IMR-90 (cell line): ENCODE results near the gene CNGB1. TPM values are rescaled to one million over a fixed set of nuclear protein-coding genes. Genes with fewer than 3 reads are reported as not detected.

Experiments used
- ATAC-seq: fragments of 200-7000 bp; cut with Tn5 transposase; 2 replicates; pipeline ENCODE4 v1.9.1; 2020; ENCODE audit warnings: low read depth, mild to moderate bottlenecking, moderate library complexity
- BruUV-seq: library from RNA; stranded (reverse); fragments of 400-500 nt; replicated peaks from 2 replicates; lab custom pipeline; 2021; lab: Mats Ljungman, UMichigan
- CTCF ChIA-PET: fragments of 300-600 bp; formaldehyde crosslinking; extraction: SDS; loops from one replicate; lab custom pipeline; 2021; ENCODE audit warnings: antibody characterized with exemption; lab: Yijun Ruan, JAX
- POLR2A ChIA-PET: fragments of 300-600 bp; sonication (Branson Sonifier 250); formaldehyde crosslinking; loops from one replicate; lab custom pipeline; 2022; ENCODE audit warnings: antibody characterized with exemption; ENCODE audit not compliant: unreplicated experiment; lab: Charles Lee
- DNase-seq: peaks from one replicate; pipeline ENCODE4 v3.0.0; 2013
- H2AFZ ChIP-seq: replicated peaks from 2 replicates; pipeline ENCODE3; 2013; ENCODE audit warnings: low read length, mild to moderate bottlenecking; ENCODE audit not compliant: poor library complexity
- H2AK5ac ChIP-seq: 2 replicates; pipeline ENCODE4 v1.6.1; 2013; ENCODE audit warnings: low read depth, low read length, inconsistent platforms
- H2AK9ac ChIP-seq: replicated peaks from 2 replicates; pipeline ENCODE3; 2013; ENCODE audit warnings: mild to moderate bottlenecking, low read depth, low read length, moderate library complexity; ENCODE audit not compliant: poor library complexity
- H2BK120ac ChIP-seq: 2 replicates; pipeline ENCODE4 v1.6.1; 2013; ENCODE audit warnings: low read depth, low read length, inconsistent platforms
- H2BK15ac ChIP-seq: 3 replicates; pipeline ENCODE4 v1.6.1; 2013; ENCODE audit warnings: low read depth, low read length, inconsistent platforms
- H2BK20ac ChIP-seq: 2 replicates; pipeline ENCODE4 v1.6.1; 2013; ENCODE audit warnings: low read depth, mild to moderate bottlenecking, inconsistent platforms, low read length, moderate library complexity
- H2BK5ac ChIP-seq: 2 replicates; pipeline ENCODE4 v1.6.1; 2013; ENCODE audit warnings: mild to moderate bottlenecking, low read depth, low read length, inconsistent platforms; ENCODE audit not compliant: poor library complexity, severe bottlenecking
- H3K14ac ChIP-seq: replicated peaks from 2 replicates; pipeline ENCODE4 v1.6.1; 2013; ENCODE audit warnings: low read depth, low read length, inconsistent platforms
- H3K18ac ChIP-seq: 2 replicates; pipeline ENCODE4 v1.6.1; 2013; ENCODE audit warnings: low read depth, low read length, control low read depth
- H3K23ac ChIP-seq: 2 replicates; pipeline ENCODE4 v1.6.1; 2013; ENCODE audit warnings: low read depth, low read length, inconsistent platforms
- H3K27ac ChIP-seq: 2 replicates; pipeline ENCODE4 v1.5.1; 2013; ENCODE audit warnings: mild to moderate bottlenecking, control low read depth, low read length; ENCODE audit not compliant: insufficient read depth
- H3K27me3 ChIP-seq: 2 replicates; pipeline ENCODE4 v1.6.1; 2013; ENCODE audit warnings: low read length; ENCODE audit not compliant: control insufficient read depth, insufficient read depth
- H3K36me3 ChIP-seq: 2 replicates; pipeline ENCODE4 v1.6.1; 2013; ENCODE audit warnings: low read length, mixed read lengths; ENCODE audit not compliant: control insufficient read depth, insufficient read depth
- H3K4ac ChIP-seq: 2 replicates; pipeline ENCODE4 v1.6.1; 2013; ENCODE audit warnings: low read depth, low read length, inconsistent platforms
- H3K4me1 ChIP-seq: 2 replicates; pipeline ENCODE4 v1.6.1; 2013; ENCODE audit warnings: low read length, mixed read lengths; ENCODE audit not compliant: control insufficient read depth, insufficient read depth
- H3K4me2 ChIP-seq: 2 replicates; pipeline ENCODE4 v1.6.1; 2013; ENCODE audit warnings: low read depth, mild to moderate bottlenecking, control low read depth, low read length, moderate library complexity
- H3K4me3 ChIP-seq: 2 replicates; pipeline ENCODE4 v1.5.1; 2013; ENCODE audit warnings: low read depth, mild to moderate bottlenecking, control low read depth, low read length, moderate library complexity; ENCODE audit not compliant: insufficient read depth
- H3K56ac ChIP-seq: 2 replicates; pipeline ENCODE4 v1.6.1; 2013; ENCODE audit warnings: low read length, inconsistent platforms; ENCODE audit not compliant: insufficient read depth; ENCODE audit errors: extremely low read depth
- H3K79me1 ChIP-seq, 2 experiments: 2 replicates each; pipeline ENCODE4 v1.6.1; 2013; ENCODE audit warnings: low read length in 2 of 2, inconsistent platforms in 1 of 2, low read depth in 1 of 2
- H3K9ac ChIP-seq: 2 replicates; pipeline ENCODE4 v1.6.1; 2013; ENCODE audit warnings: low read depth, low read length, control low read depth
- H3K9me1 ChIP-seq: 2 replicates; pipeline ENCODE4 v1.6.1; 2013; ENCODE audit warnings: low read length, inconsistent platforms; ENCODE audit not compliant: insufficient read depth
- H3K9me3 ChIP-seq: 2 replicates; pipeline ENCODE4 v1.6.1; 2013; ENCODE audit warnings: low read length; ENCODE audit not compliant: control insufficient read depth, insufficient read depth
- H4K20me1 ChIP-seq: 2 replicates; pipeline ENCODE4 v1.6.1; 2013; ENCODE audit warnings: low read length, inconsistent platforms; ENCODE audit not compliant: insufficient read depth
- H4K5ac ChIP-seq: 2 replicates; pipeline ENCODE4 v1.6.1; 2013; ENCODE audit warnings: mild to moderate bottlenecking, low read depth, low read length, control low read depth
- H4K8ac ChIP-seq, 2 experiments: 2 replicates each; pipeline ENCODE4 v1.6.1; 2013; ENCODE audit warnings: low read depth in 2 of 2, low read length in 2 of 2, control low read depth in 1 of 2, inconsistent platforms in 1 of 2
- H4K91ac ChIP-seq: 2 replicates; pipeline ENCODE4 v1.6.1; 2013; ENCODE audit warnings: low read depth, low read length, inconsistent platforms; ENCODE audit not compliant: insufficient read depth
- BHLHE40 ChIP-seq: fragments of 150-350 bp; IDR thresholded peaks from 2 replicates; pipeline ENCODE4 v1.6.1; 2016; ENCODE audit warnings: mild to moderate bottlenecking, low read depth, low read length
- CEBPB ChIP-seq: IDR thresholded peaks from 2 replicates; pipeline ENCODE4 v1.6.1; 2012; ENCODE audit warnings: low read depth, low read length, improper control_type of control experiment
- CHD1 ChIP-seq: IDR thresholded peaks from 2 replicates; pipeline ENCODE4 v1.6.1; 2012; ENCODE audit warnings: low read depth, low read length, improper control_type of control experiment
- FOS ChIP-seq: fragments of 150-350 bp; IDR thresholded peaks from 2 replicates; pipeline ENCODE4 v1.6.1; 2016; ENCODE audit warnings: low read depth, low read length
- MXI1 ChIP-seq: IDR thresholded peaks from 2 replicates; pipeline ENCODE4 v1.6.1; 2012; ENCODE audit warnings: low read depth, mild to moderate bottlenecking, low read length, moderate library complexity, borderline replicate concordance
- RCOR1 ChIP-seq: IDR thresholded peaks from 2 replicates; pipeline ENCODE4 v1.6.1; 2012; ENCODE audit warnings: mild to moderate bottlenecking, low read length, improper control_type of control experiment; ENCODE audit not compliant: insufficient replicate concordance
- RFX5 ChIP-seq: IDR thresholded peaks from 2 replicates; pipeline ENCODE4 v1.8.0; 2012; ENCODE audit warnings: low read depth, mild to moderate bottlenecking, low read length, moderate library complexity
- USF2 ChIP-seq: fragments of 150-350 bp; IDR thresholded peaks from 2 replicates; pipeline ENCODE4 v1.6.1; 2017; ENCODE audit warnings: mild to moderate bottlenecking, antibody characterized with exemption, low read length, low read depth
- WGBS, 2 experiments: methylation state at CpG; one replicate each; pipeline versions ENCODE4 v1.1.5 to v1.1.7; 2013; ENCODE audit warnings: missing lambda C conversion rate in 2 of 2; ENCODE audit not compliant: insufficient read length in 1 of 2; ENCODE audit errors: extremely low coverage in 2 of 2; 5-methylcytosine and 5-hydroxymethylcytosine counted together
- dilution Hi-C: fragments of 300-500 bp; cut with HindIII; formaldehyde crosslinking; loops from one replicate; pipeline ENCODE4 v1.14.3; 2018; ENCODE audit warnings: low sequenced_read_pairs; ENCODE audit not compliant: unreplicated experiment
- in situ Hi-C: fragments of 300-500 bp; cut with MboI; formaldehyde crosslinking; loops from 3 replicates; pipeline ENCODE4 v1.14.3; 2019; ENCODE audit warnings: low sequenced_read_pairs, inconsistent platforms, mixed read lengths
- intact Hi-C: fragments of 100-400 bp; cut with micrococcal nuclease; formaldehyde crosslinking; loops from 2 replicates; pipeline ENCODE4 v1.10.0; 2022
- polyA plus RNA-seq, 3 experiments: library from polyadenylated mRNA; depleted of rRNA; stranded (reverse); fragments of >200 nt; gene quantifications; 2 replicates each; pipeline ENCODE4 v1.2.3, GENCODE V29; 2012; ENCODE audit warnings: low replicate concordance in 1 of 3
- total RNA-seq: library from RNA; depleted of rRNA; stranded (reverse); fragments of >200 nt; gene quantifications from 2 replicates; pipeline ENCODE4 v1.2.3, GENCODE V29; 2012

The CNGB1 gene
- total and polyA plus RNA-seq, 2 of the 4 experiments (the other 2 are of a cell fraction), result not detected

- no peak overlapping the region for H4K8ac ChIP-seq
- H2BK15ac ChIP-seq, result no peak overlapping the region
- peak overlapping the region; percentile 54; the same call in 1 of the 2 replicates for H2BK20ac ChIP-seq
- no peak overlapping the region for H3K4me3 ChIP-seq
- in situ Hi-C loops (no loop called here), intact Hi-C loops (no loop called here), dilution Hi-C loops (no loop called here)
- no TSS peak for BruUV-seq
- POLR2A ChIA-PET, result no interaction called here
- no peak overlapping the region for H3K4me2 ChIP-seq
- peaks cover 23% of the 10 kb centered on the region for H3K9me1 ChIP-seq
- TF ChIP-seq USF2 (no peak), RCOR1 (no peak), MXI1 (no peak), CHD1 (no peak), BHLHE40 (no peak), RFX5 (no peak), CEBPB (no peak), FOS (no peak)
- H3K4ac ChIP-seq, result no peak overlapping the region; the same call in 1 of the 2 replicates
- H2BK120ac ChIP-seq, result no peak overlapping the region
- peaks cover 9% of the 10 kb centered on the region; the same call in 1 of the 2 replicates for H4K20me1 ChIP-seq
- H2AK5ac ChIP-seq, result peak overlapping the region; percentile 67; the same call in 1 of the 2 replicates
- ATAC-seq, result no peak
- no peak overlapping the region for H2BK5ac ChIP-seq
- H3K4me1 ChIP-seq, result peaks cover 9% of the 10 kb centered on the region
- no peak overlapping the region for H4K5ac ChIP-seq
- WGBS, 2 experiments, result no CpG with 5 or more reads among the region's 3 CpGs
- no peak overlapping the region for H3K56ac ChIP-seq
- no peak overlapping the region for H3K23ac ChIP-seq
- no peak overlapping the region for H3K9ac ChIP-seq
- no peaks in the 10 kb centered on the region for H3K9me3 ChIP-seq
- peak overlapping the region; percentile 3 for H2AK9ac ChIP-seq
- CTCF ChIA-PET, result interaction anchor here (2.1 kb wide), 1 partner anchor 111 kb away, joined by 6 read pairs; no protein-coding TSS in a partner anchor
- DNase-seq, result no peak
- no peak overlapping the region for H3K18ac ChIP-seq
- no peak overlapping the region for H3K27ac ChIP-seq
- H4K91ac ChIP-seq, result no peak overlapping the region; the same call in 1 of the 2 replicates
- no peak overlapping the region for H2AFZ ChIP-seq
- H3K79me1 ChIP-seq, result peaks cover 4 to 26% of the 10 kb centered on the region in 2 experiments
- H3K36me3 ChIP-seq, result peaks cover 8% of the 10 kb centered on the region
- no peaks in the 10 kb centered on the region for H3K27me3 ChIP-seq
- 0 out of 2 replicates have a peak overlapping the region, but pooled peaks have one; percentile 29 for H3K14ac ChIP-seq
Observed at GRCh38 chr16:58010886-58011285, 40.0 kb upstream of the CNGB1 start.
